Skeletal muscle cell (primary cell): Measurements from ENCODE around the gene AKR7A3.
"Not testable (repeated sequence)": the region's sequence is repeated elsewhere in the genome, so short reads cannot be mapped to it uniquely, and the experiment has no call there.

ENCODE experiments used
- DNase-seq: peaks from one replicate; pipeline ENCODE4 v3.0.0-alpha.2; 2010; ENCODE audit warnings: low read depth
- H3K4me3 ChIP-seq: 2 replicates; pipeline ENCODE4 v1.5.1; 2011; ENCODE audit warnings: low read depth, mild to moderate bottlenecking, control low read depth, low read length, moderate library complexity

AKR7A3 gene

DNA sequence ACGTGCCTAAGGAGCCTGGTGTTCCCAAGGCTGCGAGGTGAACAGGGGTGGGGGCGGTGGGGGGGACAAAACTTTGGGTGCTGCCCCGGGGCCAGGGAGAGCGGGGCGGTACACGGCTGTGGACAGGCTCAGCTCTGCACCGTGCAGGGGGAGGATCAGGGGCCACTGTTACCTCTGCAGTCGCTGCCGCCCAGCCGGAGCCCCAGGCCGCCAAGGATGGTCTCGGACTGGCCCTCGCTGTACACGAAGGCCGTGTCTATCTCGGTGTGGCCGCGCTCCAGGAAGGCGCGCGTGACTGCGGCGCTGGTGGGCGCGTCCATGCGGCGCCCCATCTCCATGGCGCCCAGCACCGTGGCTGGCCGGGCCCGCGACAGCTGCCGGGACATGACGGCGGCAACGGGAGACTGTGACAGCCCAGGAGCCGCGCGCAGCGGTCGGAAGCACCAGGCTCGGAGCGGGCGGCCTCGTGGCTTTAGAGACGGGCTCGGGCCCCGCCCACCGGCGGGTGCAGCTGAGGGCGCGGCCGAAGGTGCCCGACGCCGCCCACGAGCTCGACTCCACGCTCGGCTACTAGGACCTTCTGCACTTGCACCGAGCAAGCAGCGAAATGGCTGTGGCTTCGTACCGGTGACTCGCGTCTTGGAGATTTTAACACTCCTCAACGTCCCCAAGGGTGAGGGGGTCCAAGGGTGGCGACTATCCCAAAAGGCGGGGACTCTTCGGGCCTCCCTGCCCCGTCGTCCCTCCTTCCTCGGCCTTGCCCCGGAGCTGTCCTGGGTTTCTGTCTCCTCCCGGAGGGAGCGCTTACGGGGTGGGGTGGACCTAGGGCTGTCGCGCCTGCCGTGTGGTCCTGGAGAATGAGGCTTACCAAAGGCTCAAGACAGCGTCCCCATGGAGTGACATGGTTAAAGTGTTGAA, at the start of gene AKR7A3:
Gene AKR7A3, minus strand, starts transcription at position 447 of the 918 bp plus-strand sequence. Its CDS starts 61 bp downstream, at position 386.
- DNase-seq, result not testable (repeated sequence)
- H3K4me3 ChIP-seq, result peak within 1 kb of the TSS; percentile 28

DNA sequence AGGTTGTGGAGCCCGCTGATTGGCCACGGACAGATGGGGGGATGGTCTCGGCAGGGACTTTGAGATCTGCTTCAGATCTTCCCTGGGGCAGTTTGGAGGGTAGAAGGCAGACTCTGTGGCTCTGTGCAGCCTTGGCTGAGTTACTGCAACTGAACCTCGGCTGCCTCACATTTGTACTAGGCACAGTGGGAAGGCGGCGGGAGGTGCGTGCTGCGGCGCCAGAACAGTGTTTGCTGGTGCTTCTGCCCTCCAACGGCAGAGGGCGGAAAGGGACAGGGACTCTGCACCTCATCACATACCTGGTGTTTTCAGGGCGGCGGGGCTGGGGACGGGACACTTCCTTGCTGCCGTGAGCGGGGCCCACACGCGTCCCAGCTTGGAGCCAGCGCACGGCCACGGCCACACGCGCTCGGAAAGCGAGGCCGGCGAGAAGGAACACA, 49.8 kb upstream of the AKR7A3 start:
- no peak for DNase-seq
- H3K4me3 ChIP-seq, result no peak overlapping the region

DNA sequence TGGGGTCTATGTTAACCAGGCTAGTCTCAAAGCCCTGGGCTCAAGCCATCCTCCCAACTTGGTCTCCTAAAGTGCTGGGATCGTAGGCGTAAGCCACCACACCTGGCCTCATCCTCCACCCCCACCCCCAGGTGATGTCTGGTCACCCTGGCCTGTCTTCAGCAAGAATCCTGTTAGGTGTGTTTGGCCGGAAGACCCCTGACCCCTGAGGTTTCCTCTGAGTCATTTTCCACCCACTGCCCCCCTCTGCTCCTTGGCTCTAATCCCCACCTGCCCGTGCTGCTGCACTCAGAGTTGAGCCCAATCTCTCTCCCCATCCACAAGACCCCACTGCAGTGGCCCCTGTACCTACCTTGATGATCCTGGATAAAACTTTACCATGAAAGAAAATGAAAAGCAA, 48.7 kb upstream of the AKR7A3 start:
- no peak overlapping the region for H3K4me3 ChIP-seq
- no peak for DNase-seq

DNA sequence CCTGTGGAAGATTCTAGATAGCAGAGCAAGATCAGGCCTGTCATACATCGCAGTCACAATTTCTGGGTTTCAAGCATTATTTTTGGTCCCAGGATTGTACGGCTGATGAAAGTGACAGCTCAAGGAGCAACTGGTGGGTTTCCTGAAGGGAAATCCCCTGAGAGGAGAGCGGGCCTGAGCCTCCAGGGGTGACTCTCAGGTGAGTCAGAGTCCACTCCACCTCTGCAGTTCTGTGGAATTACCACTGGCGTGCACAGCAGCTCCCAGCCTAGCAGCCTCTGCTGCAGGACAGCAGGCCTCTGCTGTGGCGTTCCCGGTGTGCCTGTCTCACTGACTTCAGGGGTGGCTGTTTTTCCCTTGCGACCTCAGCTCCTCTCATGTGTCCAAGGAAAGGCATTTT, 48.0 kb upstream of the AKR7A3 start:
- no peak overlapping the region for H3K4me3 ChIP-seq
- no peak for DNase-seq

DNA sequence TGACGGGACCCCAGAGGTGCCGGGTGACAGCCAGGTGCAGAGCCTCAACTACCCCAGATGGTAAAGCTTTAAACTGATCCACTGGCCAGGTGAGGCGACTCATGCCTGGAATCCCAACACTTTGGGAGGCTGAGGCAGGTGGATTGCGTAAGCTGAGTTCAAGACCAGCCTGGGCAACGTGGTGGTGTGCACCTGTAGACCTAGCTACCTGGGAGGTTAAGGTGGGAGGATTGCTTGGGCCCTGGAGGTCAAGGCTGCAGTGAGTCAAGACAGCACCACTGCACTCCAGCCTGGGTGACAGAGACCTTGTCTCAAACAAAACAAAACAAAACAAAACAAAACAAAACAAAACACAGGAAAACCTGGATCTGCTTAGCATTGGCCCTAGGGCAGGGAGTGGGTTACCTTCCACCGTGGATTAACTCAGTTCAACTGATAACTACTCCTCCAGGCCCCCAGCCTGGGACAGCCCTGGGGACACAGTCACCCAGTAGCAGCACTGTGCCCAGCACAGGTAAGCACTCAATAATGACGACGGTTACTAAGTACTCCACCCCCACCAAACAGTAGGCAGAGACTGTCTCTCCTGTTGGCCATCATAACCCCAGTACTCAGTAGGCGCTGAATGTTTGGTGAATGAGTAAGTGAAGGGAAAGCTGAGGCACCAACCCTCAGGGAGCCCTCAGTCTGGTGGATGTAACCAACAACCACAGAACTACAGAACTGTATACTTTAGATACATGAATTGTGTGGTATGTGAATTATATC, 45.2 kb upstream of the AKR7A3 start:
- no peak overlapping the region for H3K4me3 ChIP-seq
- no peak for DNase-seq

DNA sequence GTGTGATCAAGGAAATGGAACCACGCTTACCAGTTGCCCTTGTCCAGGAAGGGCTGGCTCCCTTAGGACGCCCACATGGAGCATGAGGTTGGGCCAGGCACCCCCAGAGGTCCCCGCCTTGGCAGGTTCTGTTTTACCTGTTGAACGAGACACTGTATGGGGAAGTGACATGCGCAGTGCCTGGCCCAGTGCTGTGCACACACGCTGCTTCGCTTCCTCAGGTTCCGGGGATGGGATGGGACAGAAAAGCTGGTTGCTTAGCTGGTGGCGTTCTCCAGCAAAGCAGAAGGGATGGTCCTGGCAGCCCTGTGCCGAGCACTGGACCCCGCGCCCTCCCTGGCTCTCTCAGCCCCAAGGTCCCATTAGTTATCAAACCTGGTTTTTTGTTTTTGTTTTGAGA, 44.3 kb upstream of the AKR7A3 start:
- H3K4me3 ChIP-seq, result no peak overlapping the region
- no peak for DNase-seq

DNA sequence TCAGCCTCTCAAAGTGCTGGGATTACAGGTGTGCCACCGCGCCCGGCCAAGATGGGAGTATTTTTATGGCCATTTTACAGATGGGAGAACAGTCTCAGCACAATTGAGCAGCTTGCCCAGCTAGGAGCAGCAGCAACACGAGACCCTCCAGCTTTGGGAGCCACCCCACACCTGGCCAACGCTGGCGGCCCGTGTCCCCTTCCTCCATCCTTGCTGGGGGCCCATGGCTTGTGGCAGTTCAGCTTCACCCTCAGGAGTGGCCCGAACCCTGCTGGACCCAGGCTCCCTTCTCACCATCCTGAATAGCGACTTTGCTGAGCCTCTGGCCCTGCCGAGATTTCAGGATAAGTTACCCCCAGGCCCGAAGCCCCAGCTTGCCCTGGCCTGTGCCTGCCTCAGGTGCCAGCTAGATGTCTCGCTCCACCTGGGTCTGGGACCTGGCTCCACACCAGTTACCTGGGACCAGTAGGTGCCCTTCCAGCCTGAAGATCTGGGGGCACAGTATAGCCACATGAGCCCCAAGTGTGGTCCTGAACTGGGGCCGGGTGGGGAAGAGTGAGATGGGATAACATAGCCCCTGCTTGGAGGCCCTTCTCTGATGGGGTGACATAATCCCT, 42.8 kb upstream of the AKR7A3 start:
- no peak overlapping the region for H3K4me3 ChIP-seq
- no peak for DNase-seq

DNA sequence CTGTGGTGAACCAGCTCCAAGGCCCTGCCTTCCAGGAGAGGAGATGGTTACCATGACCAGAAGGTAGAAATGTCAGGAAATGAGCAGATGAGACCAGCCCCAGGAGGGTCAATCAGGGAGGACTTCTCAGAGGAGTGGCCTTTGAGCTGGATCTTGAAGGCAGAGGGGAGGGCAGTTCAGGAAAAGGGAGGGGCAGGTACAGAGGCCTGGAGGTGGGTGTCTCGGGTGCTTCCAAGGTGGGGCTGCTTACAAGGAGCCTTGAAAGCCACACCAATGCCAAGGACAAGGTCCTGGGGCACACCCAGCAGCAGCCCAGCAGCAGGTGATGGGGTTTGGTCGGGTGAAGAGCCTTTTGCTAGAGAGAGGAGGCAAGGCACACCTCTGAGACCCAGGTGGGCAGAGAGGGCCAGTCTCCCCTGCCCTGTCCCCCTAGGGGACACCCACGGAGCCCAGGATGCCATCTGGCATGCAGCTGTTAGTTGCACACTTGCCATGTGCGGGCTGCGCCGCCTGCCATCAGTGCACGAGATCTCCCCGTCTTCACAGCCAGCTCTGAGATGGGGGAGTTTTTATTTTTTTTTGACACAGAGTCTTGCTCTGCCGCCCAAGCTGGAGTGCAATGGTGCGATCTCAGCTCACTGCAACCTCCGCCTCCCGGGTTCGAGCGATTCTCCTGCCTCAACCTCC, 42.0 kb upstream of the AKR7A3 start:
- no peak for DNase-seq
- H3K4me3 ChIP-seq, result no peak overlapping the region

DNA sequence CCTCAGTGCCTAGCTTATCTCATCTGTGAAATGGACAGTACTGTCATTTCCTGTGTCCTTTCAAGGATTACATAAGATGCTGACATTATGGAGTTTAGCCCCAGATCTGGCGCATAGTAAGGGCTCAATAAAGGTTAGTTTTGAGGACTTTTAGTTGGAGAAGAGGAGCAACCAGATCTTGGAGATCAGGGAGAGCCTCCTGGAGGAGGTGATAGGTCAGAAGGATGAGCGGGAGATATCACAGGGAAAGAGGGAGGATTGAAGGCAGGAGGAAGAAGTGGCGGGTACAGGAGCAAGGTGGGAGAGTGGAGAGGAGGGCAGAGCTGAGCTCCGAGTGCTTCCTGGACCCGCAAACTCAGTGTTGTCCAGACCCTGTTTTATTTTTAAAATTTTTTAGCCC, 41.0 kb upstream of the AKR7A3 start:
- H3K4me3 ChIP-seq, result no peak overlapping the region
- DNase-seq, result no peak

DNA sequence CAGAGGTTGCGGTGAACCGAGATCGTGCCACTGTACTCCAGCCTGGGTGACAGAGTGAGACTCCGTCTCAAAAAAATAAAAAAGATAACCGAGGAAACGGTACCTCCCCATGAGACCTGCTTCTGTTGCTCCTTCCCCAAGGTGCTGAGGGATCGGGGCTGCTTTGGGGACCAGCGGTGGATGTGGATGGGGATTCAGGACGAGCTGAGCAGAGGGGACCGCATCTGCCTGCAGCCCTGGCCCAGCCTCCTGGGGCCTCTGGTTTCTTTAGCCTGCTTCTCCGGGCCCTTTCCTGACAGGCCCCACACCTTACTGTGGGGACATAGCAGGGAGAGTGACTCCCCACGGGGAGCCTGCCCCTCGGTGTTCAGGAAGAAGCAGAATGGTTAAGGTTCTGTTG, 40.6 kb upstream of the AKR7A3 start:
- H3K4me3 ChIP-seq, result no peak overlapping the region
- no peak for DNase-seq

DNA sequence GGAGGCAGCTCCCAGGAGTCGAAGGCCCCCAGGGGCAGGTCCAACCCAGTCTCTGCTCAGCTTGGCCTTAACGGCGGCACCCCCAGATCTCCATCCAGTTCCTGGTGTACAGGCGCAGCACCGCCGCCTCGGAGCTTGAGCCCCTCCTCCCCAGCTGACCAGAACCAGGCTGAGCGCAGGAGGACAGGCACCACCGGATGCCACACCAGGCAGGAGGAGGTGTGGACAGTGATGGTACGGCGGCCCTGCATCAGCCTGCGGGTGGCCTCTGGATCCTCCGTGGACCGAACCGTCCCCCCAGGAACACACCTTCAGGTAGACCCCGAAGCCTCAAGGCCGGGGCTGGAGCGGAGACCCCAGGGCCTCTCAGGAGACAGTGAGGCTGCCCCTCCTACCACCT, 39.9 kb upstream of the AKR7A3 start:
- no peak for DNase-seq
- no peak overlapping the region for H3K4me3 ChIP-seq

DNA sequence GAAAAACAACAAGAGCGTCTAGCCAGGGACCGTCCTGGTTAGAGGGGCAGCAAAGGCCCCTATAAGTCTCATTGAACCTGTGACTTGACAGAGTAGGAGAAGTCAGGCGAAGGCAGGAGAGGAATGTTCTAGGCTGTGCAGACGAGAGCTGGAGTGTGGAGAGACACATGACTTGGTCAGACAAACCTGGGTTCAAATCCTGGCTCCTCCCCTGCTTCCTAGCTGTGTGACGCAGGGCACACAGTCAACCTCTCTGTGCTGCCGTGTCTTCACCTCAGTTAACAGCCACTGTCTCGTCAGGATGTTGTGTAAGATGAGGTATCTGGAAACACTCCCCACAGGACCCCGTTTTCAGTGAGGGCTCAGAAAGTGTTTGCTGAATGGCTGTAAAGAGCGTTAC, 39.2 kb upstream of the AKR7A3 start:
- no peak overlapping the region for H3K4me3 ChIP-seq
- no peak for DNase-seq

DNA sequence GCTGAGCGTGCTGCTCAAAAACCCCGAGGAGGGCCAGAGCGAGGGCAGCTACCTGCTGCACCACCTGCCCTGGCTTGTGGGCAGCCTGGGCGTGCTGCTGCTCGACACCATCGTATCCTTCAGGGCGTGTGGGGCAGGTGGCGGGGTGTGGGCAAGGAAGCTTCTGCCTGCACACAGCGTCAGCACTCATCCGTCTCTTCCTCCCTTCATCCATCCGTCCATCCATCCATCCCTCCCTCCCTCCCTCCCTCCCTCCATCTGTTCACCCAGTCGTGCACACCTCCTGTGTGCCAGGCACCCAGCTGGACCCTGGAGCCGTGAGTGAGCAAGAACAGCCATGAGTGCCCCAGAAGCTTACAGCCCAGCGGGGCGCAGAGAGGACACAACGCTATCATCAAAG, 38.7 kb upstream of the AKR7A3 start:
- no peak for DNase-seq
- no peak overlapping the region for H3K4me3 ChIP-seq

DNA sequence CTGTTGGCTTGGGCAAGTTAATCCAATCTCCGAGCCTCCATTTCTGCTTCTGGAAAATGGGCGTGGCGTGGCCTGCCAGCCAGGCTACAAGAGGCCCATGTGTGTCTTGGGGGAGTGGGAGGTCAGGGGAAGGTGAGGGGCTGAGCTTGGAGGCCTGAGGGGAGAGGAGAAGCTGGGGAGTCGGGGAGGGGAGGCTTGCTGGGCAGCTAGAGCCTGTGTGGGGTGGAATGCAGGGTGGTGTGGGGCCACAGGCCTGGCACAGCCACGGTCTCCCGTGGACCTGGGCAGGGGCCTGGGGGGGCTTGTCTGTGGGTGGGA, 38.1 kb upstream of the AKR7A3 start:
- DNase-seq, result no peak
- H3K4me3 ChIP-seq, result no peak overlapping the region

DNA sequence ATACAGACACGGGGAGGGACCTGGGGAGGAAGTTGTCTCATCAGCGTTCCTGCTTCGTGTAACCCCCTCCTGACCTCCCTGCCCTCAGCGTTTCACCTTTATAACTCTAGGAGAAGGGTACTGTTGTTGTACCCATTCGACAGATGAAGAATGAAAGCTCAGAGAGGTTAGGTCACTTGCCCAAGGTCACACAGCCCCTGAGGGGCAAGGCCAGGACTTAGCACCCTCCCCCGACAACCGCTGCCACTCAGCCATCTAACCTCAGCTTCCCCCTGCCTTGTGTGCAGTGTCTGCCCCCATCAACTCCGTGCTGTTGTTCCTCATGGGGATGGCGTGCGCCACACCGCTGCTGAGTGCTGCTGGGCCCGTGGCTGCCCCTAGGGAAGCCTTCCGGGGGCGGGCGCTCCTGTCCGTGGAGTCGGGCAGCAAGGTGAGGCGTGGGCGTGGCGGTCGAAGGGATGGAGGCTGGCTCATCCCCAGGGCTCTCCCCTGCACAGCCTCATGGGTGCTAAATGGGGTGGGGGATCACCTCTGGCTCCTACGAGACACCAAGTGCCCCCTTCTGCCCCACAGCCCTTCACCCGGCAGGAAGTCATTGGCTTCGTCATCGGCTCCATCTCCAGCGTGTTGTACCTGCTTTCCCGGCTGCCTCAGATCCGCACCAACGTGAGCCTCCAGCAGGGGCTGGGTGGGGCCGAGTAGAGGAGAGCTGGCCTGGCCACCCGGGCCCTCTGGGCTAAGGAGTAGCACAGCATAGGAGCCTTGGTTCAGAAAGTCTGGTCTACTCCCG, 37.6 kb upstream of the AKR7A3 start:
- H3K4me3 ChIP-seq, result no peak overlapping the region
- no peak for DNase-seq

DNA sequence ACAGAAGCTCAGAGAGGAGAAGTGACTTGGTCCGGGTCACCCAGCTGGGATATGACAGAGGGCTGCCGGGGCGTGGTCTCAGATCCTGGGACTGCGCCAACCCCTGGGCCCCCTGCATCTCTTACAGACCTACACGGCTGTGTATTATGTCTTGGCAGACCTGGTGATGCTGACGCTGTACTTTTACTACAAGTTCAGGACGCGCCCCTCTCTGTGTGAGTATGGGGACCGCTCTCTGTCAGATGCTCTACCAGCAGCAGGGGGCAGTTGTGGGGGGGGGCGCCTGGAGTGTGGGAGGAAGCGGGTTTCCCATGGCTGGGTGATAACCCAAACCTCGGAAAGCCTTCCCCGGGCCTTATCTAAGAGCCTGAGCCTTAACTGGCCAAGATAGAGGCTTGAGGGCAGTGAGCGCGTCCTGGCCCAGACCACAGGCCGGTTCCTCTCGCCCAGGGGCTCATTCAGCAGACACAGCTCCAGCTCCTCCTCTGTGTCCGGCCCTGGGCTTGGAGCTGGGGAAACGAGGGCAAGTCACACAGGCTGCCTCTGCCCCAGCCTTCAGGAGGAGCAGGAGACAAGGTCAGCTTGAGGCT, 36.9 kb upstream of the AKR7A3 start:
- no peak for DNase-seq
- no peak overlapping the region for H3K4me3 ChIP-seq

DNA sequence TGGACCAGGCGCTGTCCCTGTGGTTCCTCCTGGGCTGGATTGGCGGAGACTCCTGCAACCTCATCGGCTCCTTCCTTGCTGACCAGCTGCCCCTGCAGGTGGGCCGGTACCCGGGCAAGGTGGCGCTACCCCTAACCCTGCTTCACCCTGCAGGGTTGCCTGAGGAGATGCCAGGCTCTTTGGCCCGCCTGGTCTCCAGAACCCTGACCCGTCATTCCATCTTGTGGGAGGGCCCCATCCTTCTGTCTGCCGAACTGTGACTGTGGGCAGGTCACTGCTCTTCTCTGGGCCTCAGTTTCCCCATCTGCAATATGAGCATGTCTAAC, 36.1 kb upstream of the AKR7A3 start:
- no peak for DNase-seq
- H3K4me3 ChIP-seq, result no peak overlapping the region

DNA sequence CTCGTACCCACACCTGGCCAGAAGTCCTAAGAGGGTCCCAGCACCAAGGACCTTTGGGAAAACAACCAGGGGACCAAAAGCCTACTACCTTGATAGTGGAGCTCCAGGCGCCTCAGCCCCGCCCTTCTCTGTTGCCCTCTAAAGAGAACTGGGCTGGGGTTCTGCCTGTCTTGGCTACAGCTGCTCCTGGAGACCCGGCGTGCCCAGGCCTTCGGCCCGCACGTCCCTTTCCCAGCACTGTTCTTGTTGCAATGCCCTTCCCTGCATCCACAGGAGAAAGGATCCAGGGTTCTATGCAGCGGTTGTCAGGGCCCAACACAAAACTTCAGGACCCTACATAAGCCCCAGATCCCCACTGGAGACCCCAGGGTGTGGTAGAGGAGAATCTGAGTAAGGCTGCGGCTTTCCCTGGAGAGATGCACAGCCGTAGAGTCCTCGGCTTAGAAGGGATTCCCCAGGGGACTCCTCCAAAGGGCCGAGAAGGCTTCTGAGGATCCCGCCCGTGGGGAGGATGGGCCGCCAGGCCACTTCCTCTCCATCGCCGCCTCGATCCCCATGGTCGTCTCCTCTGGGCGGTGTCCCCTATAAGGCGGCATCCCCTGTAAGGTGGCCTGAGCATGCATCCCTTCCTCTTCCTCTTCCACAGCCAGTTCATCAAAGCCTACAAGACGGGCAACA, 35.6 kb upstream of the AKR7A3 start:
- DNase-seq, result no peak
- no peak overlapping the region for H3K4me3 ChIP-seq
